T-helper 17 cell (primary cell): ENCODE results near the gene KLHL26. TPM values are rescaled to one million over a fixed set of nuclear protein-coding genes. Genes with fewer than 3 reads are reported as not detected.

Source experiments
- ATAC-seq: fragments of 150-1000 bp; cut with Tn5 transposase; 2 replicates; pipeline ENCODE4 v1.10.0; 2021; ENCODE audit warnings: mild to moderate bottlenecking, moderate library complexity
- DNase-seq, 3 donors: peaks; one replicate each; pipeline versions ENCODE4 v3.0.0 to v3.0.0-alpha.2; 2020 to 2021
- H3K9me3 ChIP-seq: one replicate; pipeline ENCODE4 v1.7.0; 2013; ENCODE audit warnings: low read length, mild to moderate bottlenecking; ENCODE audit not compliant: control insufficient read depth, poor library complexity, severe bottlenecking
- H3K27ac Mint-ChIP-seq: one replicate; pipeline ENCODE4 v1.8.0; 2022; ENCODE audit warnings: mild to moderate bottlenecking, moderate library complexity, mixed read lengths
- H3K27me3 Mint-ChIP-seq: one replicate; pipeline ENCODE4 v1.8.0; 2022; ENCODE audit warnings: mixed read lengths
- H3K36me3 Mint-ChIP-seq: one replicate; pipeline ENCODE4 v1.8.0; 2022; ENCODE audit warnings: low read depth, mixed read lengths
- H3K4me1 Mint-ChIP-seq: one replicate; pipeline ENCODE4 v1.8.0; 2022; ENCODE audit warnings: mild to moderate bottlenecking, mixed read lengths
- H3K4me3 Mint-ChIP-seq: one replicate; pipeline ENCODE4 v1.8.0; 2022; ENCODE audit warnings: mild to moderate bottlenecking, moderate library complexity, mixed read lengths
- total RNA-seq, 4 donors: library from RNA in 2 of 4; stranded (reverse) in 2 of 4; gene quantifications; one replicate each; pipeline ENCODE4 v1.2.3 and lab custom pipeline; 2022 to 2026

KLHL26 gene
- total RNA-seq, 2 donors from 2014 or later = 13.0 to 17.9 TPM

DNA sequence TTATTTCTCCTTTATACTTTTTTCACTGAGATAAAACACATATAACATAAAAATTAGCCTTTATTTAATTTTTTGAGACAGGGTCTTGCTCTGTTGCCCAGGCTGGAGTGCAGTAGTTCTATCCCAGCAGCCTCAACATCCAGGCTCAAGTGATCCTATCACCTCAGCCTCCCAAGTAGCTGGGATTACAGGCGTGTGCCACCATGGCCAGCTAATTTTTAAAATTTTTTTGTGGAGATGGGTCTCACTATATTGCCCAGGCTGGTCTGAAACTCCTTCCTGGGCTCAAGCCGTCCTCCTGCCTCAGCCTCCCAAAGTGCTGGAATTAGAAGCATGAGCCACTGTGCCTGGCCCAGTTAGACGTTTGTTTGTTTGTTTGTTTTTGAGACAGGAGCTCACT is 75.1 kb downstream of the KLHL26 start:
- H3K9me3 ChIP-seq = no peaks in the 10 kb centered on the region
- H3K4me1 Mint-ChIP-seq = peaks cover 14% of the 10 kb centered on the region
- no peak for ATAC-seq

DNA sequence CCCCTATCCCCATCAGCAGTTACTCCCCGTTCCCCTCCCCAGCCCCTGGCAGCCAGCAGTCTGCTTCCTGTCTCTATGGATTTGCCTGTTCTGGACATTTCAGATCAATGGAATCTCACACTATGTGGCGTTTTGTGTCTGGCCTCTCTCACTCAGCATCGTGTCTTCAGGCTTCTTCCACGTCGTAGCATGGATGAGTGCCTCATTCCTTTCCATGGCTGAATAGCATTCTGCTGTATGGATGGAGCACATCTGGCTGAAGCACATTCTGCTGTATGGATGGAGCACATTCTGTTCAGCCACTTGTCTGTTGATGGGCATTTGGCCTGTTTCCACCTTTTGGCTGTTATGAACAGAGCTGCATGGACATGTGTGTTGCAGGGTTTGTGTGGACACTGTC is 76.2 kb downstream of the KLHL26 start:
- H3K27me3 Mint-ChIP-seq = no peaks in the 10 kb centered on the region

More for the DNA sequence above, 75.1 kb downstream of the KLHL26 start:
- DNase-seq = no peak
- Mint-ChIP-seq H3K27ac (no peak overlapping the region), H3K36me3 (no peaks in the 10 kb centered on the region), H3K27me3 (no peaks in the 10 kb centered on the region), H3K4me3 (no peak overlapping the region)

DNA sequence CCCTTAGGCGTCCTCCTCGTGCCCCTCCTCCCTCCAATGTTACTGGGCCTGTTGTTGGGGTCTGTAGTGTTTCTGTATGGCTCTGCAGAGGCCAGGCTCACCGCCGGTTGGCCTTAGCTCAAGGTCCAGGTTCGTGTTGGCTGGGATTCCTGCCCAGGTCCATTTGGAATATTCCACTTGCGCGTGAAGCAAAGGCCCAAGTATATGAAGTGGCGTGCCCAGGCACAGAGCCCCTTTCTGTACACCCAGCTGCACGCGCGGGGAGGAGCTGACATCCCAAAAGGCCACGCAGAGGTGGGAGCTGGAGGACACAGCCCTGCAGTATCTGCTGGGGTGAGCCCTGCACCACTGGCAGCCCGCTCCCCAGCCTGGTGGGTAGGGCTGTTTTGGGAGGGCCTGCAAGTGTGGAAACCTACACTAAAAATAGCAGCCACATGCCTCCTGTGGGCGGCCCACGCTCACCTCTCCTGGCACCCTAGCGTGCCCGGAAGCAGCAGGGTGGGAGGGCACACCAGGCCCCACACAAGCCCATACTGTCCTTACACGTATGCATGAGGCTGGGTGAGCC is 76.8 kb downstream of the KLHL26 start:
- H3K27ac Mint-ChIP-seq = no peak overlapping the region
- H3K4me3 Mint-ChIP-seq = no peak overlapping the region
- H3K27me3 Mint-ChIP-seq = no peaks in the 10 kb centered on the region
- DNase-seq = no peak
- peaks cover 20% of the 10 kb centered on the region for H3K4me1 Mint-ChIP-seq
- ATAC-seq = no peak
- peaks cover under 1% of the 10 kb centered on the region for H3K36me3 Mint-ChIP-seq
- H3K9me3 ChIP-seq = no peaks in the 10 kb centered on the region

More for the DNA sequence above, 76.2 kb downstream of the KLHL26 start:
- Mint-ChIP-seq H3K4me1 (peaks cover 16% of the 10 kb centered on the region), H3K4me3 (no peak overlapping the region), H3K27ac (no peak overlapping the region), H3K36me3 (no peaks in the 10 kb centered on the region)
- no peak for DNase-seq
- no peaks in the 10 kb centered on the region for H3K9me3 ChIP-seq
- no peak for ATAC-seq

DNA sequence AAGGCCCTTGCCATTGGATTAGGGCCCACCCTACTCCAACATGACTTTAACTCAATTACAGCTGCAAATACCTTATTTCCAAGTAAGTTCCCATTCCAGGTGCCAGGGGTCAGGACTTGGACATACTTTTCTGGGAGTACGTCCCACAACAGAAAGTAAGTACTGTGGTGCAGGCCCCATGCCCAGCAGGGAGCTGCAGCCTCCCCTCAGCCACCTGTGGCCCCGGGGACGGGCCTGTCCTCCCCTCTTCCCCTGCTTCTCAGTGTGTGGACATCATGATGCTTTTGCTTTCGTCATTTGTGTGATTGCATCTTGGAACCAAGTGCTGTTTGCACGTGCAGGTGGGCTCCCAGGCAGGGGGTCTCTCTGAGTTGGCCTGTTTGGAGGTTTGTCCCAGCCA is 78.6 kb downstream of the KLHL26 start:
- H3K27me3 Mint-ChIP-seq = no peaks in the 10 kb centered on the region
- H3K4me1 Mint-ChIP-seq = peaks cover 17% of the 10 kb centered on the region
- H3K27ac Mint-ChIP-seq = no peak overlapping the region
- H3K9me3 ChIP-seq = no peaks in the 10 kb centered on the region
- DNase-seq = no peak
- no peak overlapping the region for H3K4me3 Mint-ChIP-seq
- ATAC-seq = no peak
- peaks cover 3% of the 10 kb centered on the region for H3K36me3 Mint-ChIP-seq

DNA sequence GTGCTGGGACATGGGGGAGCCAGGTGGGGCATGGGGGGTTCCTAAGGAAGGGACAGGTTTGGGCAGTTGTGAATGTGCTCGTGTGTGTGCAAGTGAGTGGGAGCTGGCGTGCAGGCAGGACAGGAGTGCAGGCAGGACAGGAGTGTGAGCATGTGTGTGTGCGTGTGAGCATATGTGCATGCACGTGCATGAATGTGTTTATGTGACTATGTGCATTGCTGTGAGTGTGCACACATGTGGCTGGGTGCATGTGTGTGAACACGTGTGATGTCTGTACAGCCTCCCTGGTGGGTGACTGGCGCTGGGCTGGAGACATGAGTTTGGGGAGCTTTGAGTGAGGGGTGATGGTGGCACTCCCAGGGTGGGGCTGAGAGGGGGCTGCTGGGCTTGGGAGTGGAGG is 80.0 kb downstream of the KLHL26 start:
- Mint-ChIP-seq H3K4me1 (peaks cover 19% of the 10 kb centered on the region), H3K27ac (peak overlapping the region; percentile 83)
- ATAC-seq = no peak

DNA sequence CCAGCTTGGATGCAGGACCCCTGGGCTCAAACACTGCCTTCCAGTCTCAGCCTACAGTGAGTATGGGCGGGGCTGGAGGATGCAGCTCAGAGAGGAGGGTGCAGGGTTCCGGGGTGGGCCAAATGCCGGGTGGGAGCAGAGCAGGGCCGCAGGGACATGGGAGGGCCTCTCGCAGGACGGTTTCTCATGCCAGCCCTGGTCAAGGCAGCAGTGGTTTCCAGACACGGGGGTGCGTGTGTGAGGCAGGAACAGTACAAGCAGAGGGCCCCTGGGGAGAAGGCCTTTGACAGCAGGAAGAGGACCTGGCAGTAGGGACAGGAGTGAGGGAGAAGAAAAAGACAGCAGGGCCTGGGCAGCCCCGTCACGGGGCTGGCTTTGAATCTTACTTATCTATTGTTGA is 80.8 kb downstream of the KLHL26 start:
- DNase-seq (no peak), ATAC-seq (no peak)
- peaks cover 3% of the 10 kb centered on the region for H3K36me3 Mint-ChIP-seq
- no peaks in the 10 kb centered on the region for H3K9me3 ChIP-seq
- no peaks in the 10 kb centered on the region for H3K27me3 Mint-ChIP-seq
- no peak overlapping the region for H3K4me3 Mint-ChIP-seq
- no peak overlapping the region for H3K27ac Mint-ChIP-seq
- peaks cover 19% of the 10 kb centered on the region for H3K4me1 Mint-ChIP-seq

More for the DNA sequence above, 80.0 kb downstream of the KLHL26 start:
- no peak for DNase-seq
- H3K9me3 ChIP-seq = no peaks in the 10 kb centered on the region
- Mint-ChIP-seq H3K27me3 (no peaks in the 10 kb centered on the region), H3K36me3 (peaks cover 3% of the 10 kb centered on the region), H3K4me3 (peak overlapping the region; percentile 52)

DNA sequence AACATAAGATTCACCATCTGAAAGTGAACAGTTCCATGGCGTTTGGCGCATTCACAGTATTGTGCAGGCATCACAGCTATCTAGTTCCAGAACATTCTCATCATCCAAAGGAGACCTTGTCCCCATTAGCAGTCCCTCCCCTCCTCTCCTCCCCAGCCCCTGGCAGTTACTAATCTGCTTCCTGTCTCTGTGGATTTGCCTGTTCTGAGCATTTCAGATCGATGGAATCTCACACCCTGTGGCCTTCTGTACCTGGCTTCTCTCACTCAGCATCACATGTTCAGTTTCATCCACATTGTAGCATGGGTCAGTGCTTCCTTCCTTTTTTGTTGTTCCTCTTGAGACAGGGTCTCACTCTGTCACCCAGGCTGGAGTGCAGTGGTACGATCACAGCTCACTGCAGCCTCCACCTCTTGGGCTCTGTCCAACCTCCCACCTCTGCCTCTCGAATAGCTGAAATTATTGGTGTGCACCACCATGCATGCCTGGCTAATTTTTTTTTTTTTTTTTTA is 81.2 kb downstream of the KLHL26 start:
- H3K4me1 Mint-ChIP-seq = peaks cover 19% of the 10 kb centered on the region
- DNase-seq = no peak
- H3K27me3 Mint-ChIP-seq = no peaks in the 10 kb centered on the region

DNA sequence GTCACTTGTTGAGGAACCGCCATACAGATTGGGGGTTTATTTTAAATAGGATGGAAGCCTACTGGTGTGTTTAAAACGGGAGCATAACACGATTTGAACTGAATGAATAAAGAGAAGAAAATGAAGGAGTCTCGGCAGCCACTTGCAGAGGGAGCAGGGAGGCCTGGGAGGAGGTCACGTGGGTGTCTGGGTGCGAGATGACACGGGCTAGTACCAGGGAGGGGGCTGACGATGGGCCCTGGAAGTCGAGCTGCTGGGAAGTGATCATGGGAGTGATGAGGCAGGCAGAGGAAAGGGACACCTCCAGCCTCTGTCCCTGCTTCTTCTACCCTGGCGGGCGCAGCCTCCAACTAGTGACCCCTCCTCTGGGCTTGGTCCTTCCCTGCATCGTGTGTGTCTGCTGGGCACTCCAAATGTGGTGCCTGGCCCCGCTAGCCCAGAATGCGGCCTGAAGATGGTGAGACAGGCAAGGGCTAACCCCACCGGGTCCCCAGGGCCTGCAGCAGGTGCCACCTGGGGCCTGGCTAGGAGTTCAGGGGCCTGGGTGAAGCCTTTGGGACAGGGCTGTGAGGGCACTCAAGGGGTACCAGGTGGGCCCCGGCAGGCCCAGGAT is 82.1 kb downstream of the KLHL26 start:
- H3K4me1 Mint-ChIP-seq = peaks cover 21% of the 10 kb centered on the region
- H3K4me3 Mint-ChIP-seq = no peak overlapping the region
- no peaks in the 10 kb centered on the region for H3K27me3 Mint-ChIP-seq
- no peak for ATAC-seq
- no peak for DNase-seq
- H3K27ac Mint-ChIP-seq = peak overlapping the region; percentile 68
- H3K36me3 Mint-ChIP-seq = peaks cover 3% of the 10 kb centered on the region
- no peaks in the 10 kb centered on the region for H3K9me3 ChIP-seq

More for the DNA sequence above, 81.2 kb downstream of the KLHL26 start:
- H3K9me3 ChIP-seq = no peaks in the 10 kb centered on the region
- peaks cover 3% of the 10 kb centered on the region for H3K36me3 Mint-ChIP-seq
- peak overlapping the region; percentile 68 for H3K27ac Mint-ChIP-seq
- ATAC-seq = no peak
- H3K4me3 Mint-ChIP-seq = no peak overlapping the region

DNA sequence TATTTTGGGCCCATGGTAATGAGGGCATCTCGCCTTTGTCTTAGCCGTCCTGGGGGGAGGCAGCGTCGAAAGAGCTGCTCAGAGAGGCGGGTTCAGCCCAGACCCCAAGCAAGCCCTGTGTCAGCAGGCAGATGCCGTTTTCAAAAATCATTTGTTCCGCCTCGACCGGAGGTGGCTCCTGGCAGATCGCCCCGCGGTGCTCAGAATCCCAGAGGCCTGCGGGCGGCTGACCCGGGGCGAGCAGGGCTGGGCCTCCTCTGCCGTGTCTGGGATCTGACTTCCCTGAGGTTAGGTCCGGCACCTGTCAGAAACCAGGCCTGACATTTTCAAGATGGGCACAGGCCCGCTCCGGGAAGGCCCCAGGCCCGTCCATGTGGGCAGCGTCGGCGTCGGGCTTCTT is 82.7 kb downstream of the KLHL26 start:
- ATAC-seq = no peak
- H3K4me1 Mint-ChIP-seq = peaks cover 20% of the 10 kb centered on the region
- H3K9me3 ChIP-seq = no peaks in the 10 kb centered on the region
- H3K27ac Mint-ChIP-seq = no peak overlapping the region
- DNase-seq = no peak
- H3K27me3 Mint-ChIP-seq = no peaks in the 10 kb centered on the region
- H3K4me3 Mint-ChIP-seq = no peak overlapping the region
- H3K36me3 Mint-ChIP-seq = peaks cover 3% of the 10 kb centered on the region

Other genes with a start within 250 kb of the KLHL26 start
- 1 to 10 TPM in 1 of 2 donors, under 1 TPM in 1; 0.63 to 3.2 TPM for gene LRRC25, start 239.4 kb upstream of the KLHL26 start, total RNA-seq
- 100 to 1,000 TPM; 112 to 113 TPM for gene SSBP4, start 217.6 kb upstream of the KLHL26 start, total RNA-seq
- 10 to 100 TPM; 37.6 to 39.6 TPM for gene ISYNA1, start 198.9 kb upstream of the KLHL26 start, total RNA-seq
- gene ELL, start 115.0 kb upstream of the KLHL26 start, total RNA-seq = 10 to 100 TPM; 51.0 to 62.8 TPM
- gene FKBP8, start 93.5 kb upstream of the KLHL26 start, total RNA-seq = 100 to 1,000 TPM; 149 to 186 TPM
- gene KXD1, start 79.2 kb upstream of the KLHL26 start, total RNA-seq = 10 to 100 TPM; 69.6 to 78.5 TPM
- 1,000 to 10,000 TPM; 1,880 to 1,939 TPM for gene UBA52, start 65.2 kb upstream of the KLHL26 start, total RNA-seq
- gene REX1BD, start 48.2 kb upstream of the KLHL26 start, total RNA-seq = 10 to 100 TPM; 89.1 to 97.1 TPM
- gene CRLF1, start 30.2 kb upstream of the KLHL26 start, total RNA-seq = not detected
- gene TMEM59L, start 24.2 kb upstream of the KLHL26 start, total RNA-seq = under 1 TPM in 1 of 2 donors, not detected in 1; 0.29 TPM
- gene CRTC1, start 46.7 kb downstream of the KLHL26 start, total RNA-seq = 10 to 100 TPM; 14.4 to 15.3 TPM
- gene COMP, start 154.3 kb downstream of the KLHL26 start, total RNA-seq = not detected
- gene UPF1, start 194.9 kb downstream of the KLHL26 start, total RNA-seq = 100 to 1,000 TPM; 135 to 143 TPM